ENCODE results near the gene ZBTB43.

ZBTB43 gene

GRCh38 chr9:126861707-126862103 lies 56.9 kb downstream of the ZBTB43 start:
- Histone ChIP-seq H3K4me3 (ENCODE audit: low read length, poor library complexity, severe bottlenecking) (peak overlapping the region; percentile 96), H3K9me2 (replicated peaks; ENCODE audit: low read depth, low read length) (no peaks in the 10 kb centered on the region), H3K9me3 (ENCODE audit: insufficient read depth, low read depth, low read length) (no peaks in the 10 kb centered on the region), H3F3A (ENCODE audit: low read depth) (no peaks in the 10 kb centered on the region), H3K4me1 (ENCODE audit: insufficient read depth, low read length, poor library complexity, severe bottlenecking) (peaks cover 38% of the 10 kb centered on the region), H3K9ac (ENCODE audit: low read depth, low read length, poor library complexity, severe bottlenecking) (peak overlapping the region; percentile 75), H4K20me1 (ENCODE audit: insufficient read depth, low read length, poor library complexity, severe bottlenecking) (peaks cover 14% of the 10 kb centered on the region), H3K4me2 (ENCODE audit: low read depth, low read length, poor library complexity, severe bottlenecking) (peak overlapping the region; percentile 87), H3K27me3 (ENCODE audit: insufficient read depth, low read length, poor library complexity, severe bottlenecking) (no peaks in the 10 kb centered on the region), H3K36me3 (ENCODE audit: insufficient read depth, low read length) (no peaks in the 10 kb centered on the region), H3K79me2 (ENCODE audit: insufficient read depth, low read length) (peaks cover 51% of the 10 kb centered on the region), H2AFZ (ENCODE audit: low read length) (peak overlapping the region; percentile 74; the same call in 1 of the 2 replicates)
- TF ChIP-seq CTCF (conservative IDR thresholded peaks at IDR 0.05; ENCODE audit: low read length), result no peak
- TF ChIP-seq EZH2phosphoT487 (IDR thresholded peaks at IDR 0.05; ENCODE audit: borderline replicate concordance), result no peak

GRCh38 chr9:126862104-126862761 lies 57.4 kb downstream of the ZBTB43 start:
- Histone ChIP-seq H3F3A (ENCODE audit: low read depth) (no peaks in the 10 kb centered on the region), H3K9me2 (replicated peaks; ENCODE audit: low read depth, low read length) (no peaks in the 10 kb centered on the region), H3K4me2 (ENCODE audit: low read depth, low read length, poor library complexity, severe bottlenecking) (peak overlapping the region; percentile 87), H3K79me2 (ENCODE audit: insufficient read depth, low read length) (peaks cover 55% of the 10 kb centered on the region), H3K4me3 (ENCODE audit: low read length, poor library complexity, severe bottlenecking) (peak overlapping the region; percentile 96), H3K4me1 (ENCODE audit: insufficient read depth, low read length, poor library complexity, severe bottlenecking) (peaks cover 38% of the 10 kb centered on the region), H4K20me1 (ENCODE audit: insufficient read depth, low read length, poor library complexity, severe bottlenecking) (peaks cover 14% of the 10 kb centered on the region), H2AFZ (ENCODE audit: low read length) (no peak overlapping the region), H3K27me3 (ENCODE audit: insufficient read depth, low read length, poor library complexity, severe bottlenecking) (no peaks in the 10 kb centered on the region), H3K9me3 (ENCODE audit: insufficient read depth, low read depth, low read length) (no peaks in the 10 kb centered on the region), H3K36me3 (ENCODE audit: insufficient read depth, low read length) (no peaks in the 10 kb centered on the region), H3K9ac (ENCODE audit: low read depth, low read length, poor library complexity, severe bottlenecking) (peak overlapping the region; percentile 75)
- TF ChIP-seq CTCF (conservative IDR thresholded peaks at IDR 0.05; ENCODE audit: low read length) (no peak), EZH2phosphoT487 (IDR thresholded peaks at IDR 0.05; ENCODE audit: borderline replicate concordance) (no peak)

- Histone ChIP-seq H3K4me1 (ENCODE audit: insufficient read depth, low read length, poor library complexity, severe bottlenecking) (peaks cover 49% of the 10 kb centered on the region), H3K9me2 (replicated peaks; ENCODE audit: low read depth, low read length) (no peaks in the 10 kb centered on the region), H3F3A (ENCODE audit: low read depth) (no peaks in the 10 kb centered on the region), H3K4me2 (ENCODE audit: low read depth, low read length, poor library complexity, severe bottlenecking) (peak overlapping the region; percentile 87), H3K9ac (ENCODE audit: low read depth, low read length, poor library complexity, severe bottlenecking) (no peak overlapping the region), H3K4me3 (ENCODE audit: low read length, poor library complexity, severe bottlenecking) (no peak overlapping the region), H2AFZ (ENCODE audit: low read length) (no peak overlapping the region), H4K20me1 (ENCODE audit: insufficient read depth, low read length, poor library complexity, severe bottlenecking) (peaks cover 14% of the 10 kb centered on the region), H3K27me3 (ENCODE audit: insufficient read depth, low read length, poor library complexity, severe bottlenecking) (no peaks in the 10 kb centered on the region), H3K79me2 (ENCODE audit: insufficient read depth, low read length) (peaks cover 80% of the 10 kb centered on the region), H3K36me3 (ENCODE audit: insufficient read depth, low read length) (no peaks in the 10 kb centered on the region), H3K9me3 (ENCODE audit: insufficient read depth, low read depth, low read length) (no peaks in the 10 kb centered on the region)
- TF ChIP-seq EZH2phosphoT487 (IDR thresholded peaks at IDR 0.05; ENCODE audit: borderline replicate concordance) (no peak), CTCF (conservative IDR thresholded peaks at IDR 0.05; ENCODE audit: low read length) (no peak)
Measured at GRCh38 chr9:126864771-126865170, 59.9 kb downstream of the ZBTB43 start.
